Inferior parietal cortex (tissue), 1 donor: Measurements from ENCODE around the gene SYTL3.
A peak's percentile ranks its signal among the peaks of the same experiment; 100 is the strongest.

Source experiments
- DNase-seq: peaks from one replicate; pipeline ENCODE4 v3.0.0-alpha.2; 2016; ENCODE audit errors: extremely low spot score

SYTL3 gene

GRCh38 chr6:158725704-158726103 lies 75.8 kb downstream of the SYTL3 start:
- no peak for DNase-seq

GRCh38 chr6:158729906-158730540 lies 80.2 kb downstream of the SYTL3 start:
- DNase-seq: no peak

GRCh38 chr6:158730541-158730907 lies 80.7 kb downstream of the SYTL3 start:
- no peak for DNase-seq

GRCh38 chr6:158735009-158735408 lies 85.2 kb downstream of the SYTL3 start:
- no peak for DNase-seq

GRCh38 chr6:158737082-158737709 lies 87.3 kb downstream of the SYTL3 start:
- no peak for DNase-seq

- DNase-seq: no peak
Observed at GRCh38 chr6:158737710-158738615, 88.1 kb downstream of the SYTL3 start.

- DNase-seq: no peak
Observed at GRCh38 chr6:158739673-158740072, 89.8 kb downstream of the SYTL3 start.

- DNase-seq: no peak
Observed at GRCh38 chr6:158743033-158743651, 93.3 kb downstream of the SYTL3 start.

GRCh38 chr6:158744986-158745430 lies 95.2 kb downstream of the SYTL3 start:
- DNase-seq: no peak

- DNase-seq: no peak
Observed at GRCh38 chr6:158751224-158751623, 101.4 kb downstream of the SYTL3 start.

- no peak for DNase-seq
Observed at GRCh38 chr6:158751921-158752320, 102.1 kb downstream of the SYTL3 start.

- peak; percentile 88 for DNase-seq
Observed at GRCh38 chr6:158752613-158753012, 102.8 kb downstream of the SYTL3 start.

- DNase-seq: no peak
Observed at GRCh38 chr6:158753811-158754210, 104.0 kb downstream of the SYTL3 start.

- no peak for DNase-seq
Observed at GRCh38 chr6:158754738-158755137, 104.9 kb downstream of the SYTL3 start.

GRCh38 chr6:158755636-158756035 lies 105.8 kb downstream of the SYTL3 start:
- DNase-seq: no peak

- no peak for DNase-seq
Observed at GRCh38 chr6:158756126-158756525, 106.3 kb downstream of the SYTL3 start.

- DNase-seq: no peak
Observed at GRCh38 chr6:158756977-158757752, 107.3 kb downstream of the SYTL3 start.

GRCh38 chr6:158757753-158758090 lies 107.9 kb downstream of the SYTL3 start:
- no peak for DNase-seq

GRCh38 chr6:158758451-158758860 lies 108.6 kb downstream of the SYTL3 start:
- DNase-seq: no peak

- DNase-seq: no peak
Observed at GRCh38 chr6:158758941-158759479, 109.2 kb downstream of the SYTL3 start.

- DNase-seq: no peak
Observed at GRCh38 chr6:158759966-158760617, 110.2 kb downstream of the SYTL3 start.
